DND-41 (cell line): ENCODE measurements around the gene YPEL1.

Source experiments
- EZH2 ChIP-seq: IDR thresholded peaks from 3 replicates; pipeline ENCODE4 v1.6.1; 2012; ENCODE audit warnings: borderline replicate concordance, low read depth, mild to moderate bottlenecking, moderate library complexity, low read length, inconsistent platforms; ENCODE audit not compliant: severe bottlenecking
- TF ChIP-seq, protein P1 (sequence below): IDR thresholded peaks from 2 replicates; pipeline ENCODE4 v1.5.1; 2012; ENCODE audit warnings: borderline replicate concordance, low read length, moderate library complexity, mild to moderate bottlenecking; ENCODE audit not compliant: poor library complexity, severe bottlenecking; ENCODE audit errors: extremely low read depth

DNA sequence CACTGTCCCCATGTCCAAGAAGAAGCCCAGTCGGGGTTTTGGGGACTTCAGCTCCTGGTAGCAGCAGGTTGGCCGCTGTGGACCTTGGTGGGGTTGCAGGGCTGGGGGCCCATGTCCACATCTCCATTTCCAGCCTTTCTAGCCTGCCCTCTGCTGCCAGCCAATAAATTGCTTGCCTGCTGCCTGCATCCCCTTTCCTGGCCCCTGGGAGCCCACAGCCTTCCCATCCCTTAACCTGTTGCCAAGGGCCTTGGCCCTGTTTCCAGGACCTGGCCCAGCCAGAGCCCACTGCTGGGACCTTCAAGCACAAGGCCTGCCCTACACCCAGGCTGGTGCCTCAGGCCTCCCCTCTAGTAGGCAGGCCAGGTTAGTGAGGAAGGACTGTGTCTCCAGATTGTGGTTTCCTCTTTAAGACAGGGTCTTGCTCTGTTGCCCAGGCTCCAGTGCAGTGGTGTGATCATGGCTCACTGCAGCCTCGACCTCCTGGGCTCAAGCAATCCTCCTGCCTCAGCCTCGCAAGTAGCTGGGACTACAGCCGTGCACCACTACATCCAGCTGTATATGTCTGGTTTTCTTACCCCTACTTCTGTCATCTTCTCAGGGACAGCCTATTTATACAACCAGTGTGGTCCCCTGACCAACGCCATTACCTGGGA is 40.0 kb downstream of the YPEL1 start:
- TF ChIP-seq, protein P1, sequence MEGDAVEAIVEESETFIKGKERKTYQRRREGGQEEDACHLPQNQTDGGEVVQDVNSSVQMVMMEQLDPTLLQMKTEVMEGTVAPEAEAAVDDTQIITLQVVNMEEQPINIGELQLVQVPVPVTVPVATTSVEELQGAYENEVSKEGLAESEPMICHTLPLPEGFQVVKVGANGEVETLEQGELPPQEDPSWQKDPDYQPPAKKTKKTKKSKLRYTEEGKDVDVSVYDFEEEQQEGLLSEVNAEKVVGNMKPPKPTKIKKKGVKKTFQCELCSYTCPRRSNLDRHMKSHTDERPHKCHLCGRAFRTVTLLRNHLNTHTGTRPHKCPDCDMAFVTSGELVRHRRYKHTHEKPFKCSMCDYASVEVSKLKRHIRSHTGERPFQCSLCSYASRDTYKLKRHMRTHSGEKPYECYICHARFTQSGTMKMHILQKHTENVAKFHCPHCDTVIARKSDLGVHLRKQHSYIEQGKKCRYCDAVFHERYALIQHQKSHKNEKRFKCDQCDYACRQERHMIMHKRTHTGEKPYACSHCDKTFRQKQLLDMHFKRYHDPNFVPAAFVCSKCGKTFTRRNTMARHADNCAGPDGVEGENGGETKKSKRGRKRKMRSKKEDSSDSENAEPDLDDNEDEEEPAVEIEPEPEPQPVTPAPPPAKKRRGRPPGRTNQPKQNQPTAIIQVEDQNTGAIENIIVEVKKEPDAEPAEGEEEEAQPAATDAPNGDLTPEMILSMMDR = no peak
- no peak for TF ChIP-seq EZH2
